SK-N-SH (cell line): Measurements from ENCODE around the gene CEP44. TPM values are rescaled to one million over a fixed set of nuclear protein-coding genes. Genes with fewer than 3 reads are reported as not detected.

Experiments
- CTCF ChIA-PET: fragments of 300-600, 350-600 bp; formaldehyde crosslinking; extraction: SDS; loops from one replicate; lab custom pipeline; 2021; lab: Yijun Ruan, JAX
- POLR2A ChIA-PET: fragments of 350-600 bp; sonication (Branson Sonifier 250); formaldehyde crosslinking; extraction: SDS; loops from one replicate; lab custom pipeline; 2020; ENCODE audit warnings: antibody characterized with exemption, inconsistent platforms; lab: Yijun Ruan, JAX
- DNase-seq: peaks from one replicate; pipeline ENCODE4 v3.0.0; 2012
- H2AFZ ChIP-seq: fragments of 200-600 bp; sonication (generic); 2 replicates; pipeline ENCODE4 v1.8.1; 2016; ENCODE audit warnings: antibody characterized with exemption, mild to moderate bottlenecking, low read depth
- H3F3A ChIP-seq: fragments of 200-600 bp; sonication (generic); replicated peaks from 2 replicates; pipeline ENCODE3; 2016; ENCODE audit warnings: antibody characterized with exemption, mild to moderate bottlenecking; ENCODE audit not compliant: insufficient read depth
- H3K27ac ChIP-seq, 2 experiments: fragments of 200-500 bp in 1 of 2; fragments of 200-600 bp in 1 of 2; sonication (Bioruptor generic) in 1 of 2; sonication (generic), shearing (Covaris generic) in 1 of 2; 2 replicates each; pipeline versions ENCODE4 v1.5.1 to v1.6.1; 2014 to 2016; ENCODE audit warnings: low read depth in 2 of 2, inconsistent platforms in 1 of 2, low read length in 1 of 2, mild to moderate bottlenecking in 1 of 2, mixed read lengths in 1 of 2
- H3K27me3 ChIP-seq: fragments of 200-600 bp; sonication (generic), shearing (Covaris generic); 2 replicates; pipeline ENCODE4 v1.6.1; 2016; ENCODE audit warnings: mixed run types; ENCODE audit not compliant: insufficient read depth
- H3K36me3 ChIP-seq, 2 experiments: fragments of 200-500 bp in 1 of 2; fragments of 200-600 bp in 1 of 2; sonication (Bioruptor generic) in 1 of 2; sonication (generic) in 1 of 2; replicated peaks in 1 of 2; 2 replicates each; pipeline versions ENCODE3 to v1.5.1; 2014 to 2016; ENCODE audit warnings: low read length in 1 of 2, mild to moderate bottlenecking in 1 of 2; ENCODE audit not compliant: insufficient read depth in 2 of 2, control insufficient read depth in 1 of 2
- H3K4me1 ChIP-seq, 2 experiments: fragments of 200-500 bp in 1 of 2; fragments of 200-600 bp in 1 of 2; sonication (Bioruptor generic) in 1 of 2; sonication (generic), shearing (Covaris generic) in 1 of 2; 2 replicates each; pipeline versions ENCODE4 v1.5.1 to v1.6.1; 2014 to 2016; ENCODE audit warnings: low read depth in 1 of 2, low read length in 1 of 2, mixed run types in 1 of 2; ENCODE audit not compliant: insufficient read depth in 2 of 2, control insufficient read depth in 1 of 2
- H3K4me2 ChIP-seq: fragments of 200-600 bp; sonication (generic), shearing (Covaris generic); 2 replicates; pipeline ENCODE4 v1.6.1; 2017; ENCODE audit warnings: mixed run types
- H3K4me3 ChIP-seq, 2 experiments: fragments of 200-500 bp in 1 of 2; fragments of 200-600 bp in 1 of 2; sonication (Bioruptor generic) in 1 of 2; sonication (generic), shearing (Covaris generic) in 1 of 2; 2 replicates each; pipeline versions ENCODE4 v1.5.1 to v1.8.1; 2014 to 2016; ENCODE audit warnings: low read depth in 2 of 2, inconsistent platforms in 1 of 2, low read length in 1 of 2, mild to moderate bottlenecking in 1 of 2, mixed read lengths in 1 of 2, moderate library complexity in 1 of 2
- H3K79me2 ChIP-seq: fragments of 200-600 bp; sonication (generic); 2 replicates; pipeline ENCODE4 v1.8.1; 2017; ENCODE audit warnings: mild to moderate bottlenecking; ENCODE audit not compliant: insufficient read depth
- H3K9ac ChIP-seq: fragments of 200-600 bp; sonication (generic); 2 replicates; pipeline ENCODE4 v1.6.1; 2017; ENCODE audit warnings: mixed run types
- H3K9me2 ChIP-seq: fragments of 200-600 bp; sonication (generic); 2 replicates; pipeline ENCODE4 v1.6.1; 2017; ENCODE audit warnings: mixed run types
- H3K9me3 ChIP-seq: fragments of 200-600 bp; sonication (generic); 2 replicates; pipeline ENCODE4 v1.6.1; 2017; ENCODE audit warnings: mixed run types, mild to moderate bottlenecking, moderate library complexity
- H4K20me1 ChIP-seq: fragments of 200-600 bp; sonication (generic); 2 replicates; pipeline ENCODE4 v1.6.1; 2017; ENCODE audit warnings: mild to moderate bottlenecking, mixed run types; ENCODE audit not compliant: insufficient read depth
- CHD2 ChIP-seq: fragments of 150-350 bp; IDR thresholded peaks from 2 replicates; pipeline ENCODE4 v1.6.1; 2018; ENCODE audit warnings: low read length; ENCODE audit not compliant: partially characterized antibody
- EP300 ChIP-seq, 2 experiments: IDR thresholded peaks; 2 replicates each; pipeline versions ENCODE4 v1.4.0 to v1.6.1; 2012; ENCODE audit warnings: borderline replicate concordance in 1 of 2, low read depth in 1 of 2, low read length in 1 of 2
- EZH2phosphoT487 ChIP-seq: fragments of 200-600 bp; sonication (generic); IDR thresholded peaks from 2 replicates; pipeline ENCODE4 v1.6.1; 2017; ENCODE audit warnings: low read depth, mixed run types, mild to moderate bottlenecking, antibody characterized with exemption, moderate library complexity, borderline replicate concordance
- FOSL2 ChIP-seq: IDR thresholded peaks from 2 replicates; pipeline ENCODE4 v1.4.0; 2012; ENCODE audit warnings: low read depth, mild to moderate bottlenecking, moderate library complexity, borderline replicate concordance
- FOXM1 ChIP-seq: IDR thresholded peaks from 2 replicates; pipeline ENCODE4 v1.4.0; 2012; ENCODE audit warnings: low read depth, mild to moderate bottlenecking
- GABPA ChIP-seq: IDR thresholded peaks from 2 replicates; pipeline ENCODE4 v1.4.0; 2012; ENCODE audit warnings: low read depth, mild to moderate bottlenecking
- GATA2 ChIP-seq: sonication (generic); formaldehyde crosslinking; IDR thresholded peaks from 2 replicates; pipeline ENCODE4 v1.5.0; 2020; ENCODE audit warnings: mild to moderate bottlenecking, missing genetic modification reagents
- JUND ChIP-seq: IDR thresholded peaks from 2 replicates; pipeline ENCODE4 v1.4.0; 2012
- MXI1 ChIP-seq: IDR thresholded peaks from 2 replicates; pipeline ENCODE4 v1.6.1; 2012; ENCODE audit warnings: mild to moderate bottlenecking, low read depth, low read length, improper control_type of control experiment
- NRF1 ChIP-seq: IDR thresholded peaks from 2 replicates; pipeline ENCODE4 v1.6.1; 2012; ENCODE audit warnings: low read depth, mild to moderate bottlenecking, low read length
- POLR2AphosphoS5 ChIP-seq: IDR thresholded peaks from 2 replicates; pipeline ENCODE4 v1.6.1; 2012; ENCODE audit warnings: low read depth, low read length
- RCOR1 ChIP-seq: fragments of 150-350 bp; IDR thresholded peaks from 2 replicates; pipeline ENCODE4 v1.6.1; 2017; ENCODE audit warnings: antibody characterized with exemption, low read length
- RFX5 ChIP-seq: IDR thresholded peaks from 2 replicates; pipeline ENCODE4 v1.6.1; 2012; ENCODE audit warnings: mild to moderate bottlenecking, improper control_type of control experiment, low read length
- RXRA ChIP-seq: IDR thresholded peaks from 2 replicates; pipeline ENCODE4 v1.4.0; 2012; ENCODE audit warnings: low read depth, mild to moderate bottlenecking, borderline replicate concordance
- SIN3A ChIP-seq: IDR thresholded peaks from 2 replicates; pipeline ENCODE4 v1.6.1; 2012; ENCODE audit warnings: low read depth, mild to moderate bottlenecking, low read length, moderate library complexity, borderline replicate concordance
- TAF1 ChIP-seq: IDR thresholded peaks from 2 replicates; pipeline ENCODE4 v1.6.1; 2012; ENCODE audit warnings: low read depth, mild to moderate bottlenecking, low read length, moderate library complexity, borderline replicate concordance
- TCF12 ChIP-seq: IDR thresholded peaks from 2 replicates; pipeline ENCODE4 v1.4.0; 2012
- YY1 ChIP-seq: IDR thresholded peaks from 2 replicates; pipeline ENCODE4 v1.4.0; 2012; ENCODE audit warnings: low read depth, mild to moderate bottlenecking
- WGBS: methylation state at CpG from one replicate; pipeline ENCODE4 v1.1.6; 2017; ENCODE audit warnings: low lambda C conversion rate; 5-methylcytosine and 5-hydroxymethylcytosine counted together
- polyA plus RNA-seq, 3 experiments: library from polyadenylated mRNA; depleted of rRNA; stranded (reverse); fragments of >200 nt; gene quantifications; 2 replicates each; pipeline ENCODE4 v1.2.3, GENCODE V29; 2012
- TF ChIP-seq, protein P1 (sequence below): IDR thresholded peaks from 2 replicates; pipeline ENCODE4 v1.4.0; 2012; ENCODE audit warnings: low read depth, borderline replicate concordance
- TF ChIP-seq, protein P2 (sequence below): IDR thresholded peaks from 2 replicates; pipeline ENCODE4; 2012
- TF ChIP-seq, protein P3 (sequence below): IDR thresholded peaks from 2 replicates; pipeline ENCODE4 v1.4.0; 2012; ENCODE audit warnings: low read depth, borderline replicate concordance
- TF ChIP-seq, protein P4 (sequence below): fragments of 150-350 bp; IDR thresholded peaks from 2 replicates; pipeline ENCODE4 v1.6.1; 2016; ENCODE audit warnings: mild to moderate bottlenecking, low read depth, low read length
- TF ChIP-seq, protein P5 (sequence below): fragments of 200-600 bp; sonication (generic); IDR thresholded peaks from 2 replicates; pipeline ENCODE4 v1.6.1; 2017; ENCODE audit warnings: antibody characterized with exemption, mild to moderate bottlenecking, moderate library complexity

The CEP44 gene
- polyA plus RNA-seq, 1 of the 3 experiments (the other 2 are of a cell fraction) = 3.8 TPM

DNA sequence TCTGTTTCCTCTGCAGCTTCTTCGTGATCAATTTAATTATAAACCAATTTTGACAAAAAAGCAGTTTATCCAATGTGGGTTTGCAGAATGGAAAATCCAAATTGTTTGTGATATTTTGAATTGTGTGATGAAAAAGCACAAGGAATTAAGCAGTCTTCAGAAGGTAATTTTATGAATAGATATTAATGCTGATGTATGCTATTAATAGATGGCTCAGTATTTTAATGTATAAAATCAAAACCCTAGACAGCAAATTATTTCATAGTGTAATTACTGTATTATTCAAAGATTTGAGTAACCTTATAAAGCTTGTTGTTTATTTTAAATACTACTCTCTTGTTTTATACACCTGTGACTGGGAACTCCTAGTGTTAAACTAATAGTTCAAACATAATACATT lies 20.0 kb downstream of the CEP44 start:
- TF ChIP-seq JUND (no peak), POLR2AphosphoS5 (no peak), TCF12 (no peak), CHD2 (no peak), YY1 (no peak), SIN3A (no peak), MXI1 (no peak), TAF1 (no peak), FOXM1 (no peak), GABPA (no peak), NRF1 (no peak), RXRA (no peak), RCOR1 (no peak)
- TF ChIP-seq, protein P1, sequence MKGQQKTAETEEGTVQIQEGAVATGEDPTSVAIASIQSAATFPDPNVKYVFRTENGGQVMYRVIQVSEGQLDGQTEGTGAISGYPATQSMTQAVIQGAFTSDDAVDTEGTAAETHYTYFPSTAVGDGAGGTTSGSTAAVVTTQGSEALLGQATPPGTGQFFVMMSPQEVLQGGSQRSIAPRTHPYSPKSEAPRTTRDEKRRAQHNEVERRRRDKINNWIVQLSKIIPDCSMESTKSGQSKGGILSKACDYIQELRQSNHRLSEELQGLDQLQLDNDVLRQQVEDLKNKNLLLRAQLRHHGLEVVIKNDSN = no peak
- TF ChIP-seq, protein P2, sequence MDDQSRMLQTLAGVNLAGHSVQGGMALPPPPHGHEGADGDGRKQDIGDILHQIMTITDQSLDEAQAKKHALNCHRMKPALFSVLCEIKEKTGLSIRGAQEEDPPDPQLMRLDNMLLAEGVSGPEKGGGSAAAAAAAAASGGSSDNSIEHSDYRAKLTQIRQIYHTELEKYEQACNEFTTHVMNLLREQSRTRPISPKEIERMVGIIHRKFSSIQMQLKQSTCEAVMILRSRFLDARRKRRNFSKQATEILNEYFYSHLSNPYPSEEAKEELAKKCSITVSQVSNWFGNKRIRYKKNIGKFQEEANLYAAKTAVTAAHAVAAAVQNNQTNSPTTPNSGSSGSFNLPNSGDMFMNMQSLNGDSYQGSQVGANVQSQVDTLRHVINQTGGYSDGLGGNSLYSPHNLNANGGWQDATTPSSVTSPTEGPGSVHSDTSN = no peak
- no peak overlapping the region for H3K4me2 ChIP-seq
- H3K27me3 ChIP-seq = no peaks in the 10 kb centered on the region
- no peaks in the 10 kb centered on the region for H3K9me3 ChIP-seq
- no peak overlapping the region for H2AFZ ChIP-seq
- POLR2A ChIA-PET = no interaction called here
- no peaks in the 10 kb centered on the region for H4K20me1 ChIP-seq
- CTCF ChIA-PET = interaction anchor here (1.2 to 1.7 kb wide), 2 partner anchors 17 to 62 kb away, joined by 4 read pairs; no protein-coding TSS in a partner anchor
- H3F3A ChIP-seq = no peaks in the 10 kb centered on the region
- no peak overlapping the region for H3K4me3 ChIP-seq
- peak overlapping the region in 1 of 2 experiments; percentile 28; a peak in 1 of 4 replicates for H3K27ac ChIP-seq
- H3K4me1 ChIP-seq = peaks cover 0 to 2% of the 10 kb centered on the region in 2 experiments; a peak in 2 of 4 replicates
- no peak overlapping the region for H3K9ac ChIP-seq
- peaks cover 45 to 57% of the 10 kb centered on the region in 2 experiments for H3K36me3 ChIP-seq
- H3K79me2 ChIP-seq = no peaks in the 10 kb centered on the region
- WGBS = 97% methylated on average over 1 of the region's 1 CpG
- DNase-seq = no peak
- no peaks in the 10 kb centered on the region for H3K9me2 ChIP-seq

DNA sequence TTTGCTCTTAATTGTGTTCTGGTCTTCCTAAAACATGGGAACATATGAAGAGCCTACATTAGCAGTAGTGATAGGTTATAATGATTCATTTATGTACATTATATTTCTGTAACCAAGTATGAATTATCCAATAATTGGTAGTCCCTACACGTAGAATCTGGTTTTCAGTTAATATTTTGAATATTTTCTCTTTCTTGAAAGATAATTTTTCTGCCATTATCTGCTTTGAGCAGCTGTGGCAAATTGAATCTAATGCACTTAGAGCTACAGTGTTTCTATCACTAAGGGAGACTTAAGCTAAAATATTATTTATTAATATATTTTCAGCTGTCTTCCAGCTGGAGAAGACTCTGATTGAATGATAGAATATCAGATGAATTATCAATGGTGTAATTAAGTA lies 21.0 kb downstream of the CEP44 start:
- Histone ChIP-seq H3K9me2 (no peaks in the 10 kb centered on the region), H3K27me3 (no peaks in the 10 kb centered on the region), H3K36me3 (peaks cover 40 to 56% of the 10 kb centered on the region in 2 experiments), H3K27ac (peak overlapping the region in 1 of 2 experiments; percentile 65; a peak in 2 of 4 replicates), H3K4me2 (no peak overlapping the region), H3K4me1 (peaks cover 0 to 2% of the 10 kb centered on the region in 2 experiments; a peak in 2 of 4 replicates), H3F3A (no peaks in the 10 kb centered on the region), H2AFZ (no peak overlapping the region), H4K20me1 (no peaks in the 10 kb centered on the region), H3K9ac (no peak overlapping the region), H3K9me3 (no peaks in the 10 kb centered on the region), H3K4me3 (no peak overlapping the region), H3K79me2 (no peaks in the 10 kb centered on the region)
- ChIA-PET CTCF (interaction anchor here (0.9 to 1.7 kb wide), 3 partner anchors 16 to 82 kb away, joined by 3 to 4 read pairs (median 4); no protein-coding TSS in a partner anchor), POLR2A (no interaction called here)
- 80% methylated on average over 1 of the region's 1 CpG for WGBS
- DNase-seq = no peak
- TF ChIP-seq EZH2phosphoT487 (no peak), YY1 (no peak), FOXM1 (no peak), EP300 (IDR thresholded peaks at IDR 0.05; ENCODE audit: borderline replicate concordance in 1 of 2, low read depth in 1 of 2, low read length in 1 of 2) (peak in 1 of 2 experiments; percentile 56; a peak in 1 of 4 replicates), GATA2 (CRISPR knock-in tag) (peak; percentile 44; the same call in 1 of the 2 replicates), JUND (no peak), FOSL2 (no peak), RFX5 (no peak)
- TF ChIP-seq, protein P3, sequence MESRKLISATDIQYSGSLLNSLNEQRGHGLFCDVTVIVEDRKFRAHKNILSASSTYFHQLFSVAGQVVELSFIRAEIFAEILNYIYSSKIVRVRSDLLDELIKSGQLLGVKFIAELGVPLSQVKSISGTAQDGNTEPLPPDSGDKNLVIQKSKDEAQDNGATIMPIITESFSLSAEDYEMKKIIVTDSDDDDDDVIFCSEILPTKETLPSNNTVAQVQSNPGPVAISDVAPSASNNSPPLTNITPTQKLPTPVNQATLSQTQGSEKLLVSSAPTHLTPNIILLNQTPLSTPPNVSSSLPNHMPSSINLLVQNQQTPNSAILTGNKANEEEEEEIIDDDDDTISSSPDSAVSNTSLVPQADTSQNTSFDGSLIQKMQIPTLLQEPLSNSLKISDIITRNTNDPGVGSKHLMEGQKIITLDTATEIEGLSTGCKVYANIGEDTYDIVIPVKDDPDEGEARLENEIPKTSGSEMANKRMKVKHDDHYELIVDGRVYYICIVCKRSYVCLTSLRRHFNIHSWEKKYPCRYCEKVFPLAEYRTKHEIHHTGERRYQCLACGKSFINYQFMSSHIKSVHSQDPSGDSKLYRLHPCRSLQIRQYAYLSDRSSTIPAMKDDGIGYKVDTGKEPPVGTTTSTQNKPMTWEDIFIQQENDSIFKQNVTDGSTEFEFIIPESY = no peak
- TF ChIP-seq, protein P4, sequence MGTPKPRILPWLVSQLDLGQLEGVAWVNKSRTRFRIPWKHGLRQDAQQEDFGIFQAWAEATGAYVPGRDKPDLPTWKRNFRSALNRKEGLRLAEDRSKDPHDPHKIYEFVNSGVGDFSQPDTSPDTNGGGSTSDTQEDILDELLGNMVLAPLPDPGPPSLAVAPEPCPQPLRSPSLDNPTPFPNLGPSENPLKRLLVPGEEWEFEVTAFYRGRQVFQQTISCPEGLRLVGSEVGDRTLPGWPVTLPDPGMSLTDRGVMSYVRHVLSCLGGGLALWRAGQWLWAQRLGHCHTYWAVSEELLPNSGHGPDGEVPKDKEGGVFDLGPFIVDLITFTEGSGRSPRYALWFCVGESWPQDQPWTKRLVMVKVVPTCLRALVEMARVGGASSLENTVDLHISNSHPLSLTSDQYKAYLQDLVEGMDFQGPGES = no peak
- TF ChIP-seq, protein P5, sequence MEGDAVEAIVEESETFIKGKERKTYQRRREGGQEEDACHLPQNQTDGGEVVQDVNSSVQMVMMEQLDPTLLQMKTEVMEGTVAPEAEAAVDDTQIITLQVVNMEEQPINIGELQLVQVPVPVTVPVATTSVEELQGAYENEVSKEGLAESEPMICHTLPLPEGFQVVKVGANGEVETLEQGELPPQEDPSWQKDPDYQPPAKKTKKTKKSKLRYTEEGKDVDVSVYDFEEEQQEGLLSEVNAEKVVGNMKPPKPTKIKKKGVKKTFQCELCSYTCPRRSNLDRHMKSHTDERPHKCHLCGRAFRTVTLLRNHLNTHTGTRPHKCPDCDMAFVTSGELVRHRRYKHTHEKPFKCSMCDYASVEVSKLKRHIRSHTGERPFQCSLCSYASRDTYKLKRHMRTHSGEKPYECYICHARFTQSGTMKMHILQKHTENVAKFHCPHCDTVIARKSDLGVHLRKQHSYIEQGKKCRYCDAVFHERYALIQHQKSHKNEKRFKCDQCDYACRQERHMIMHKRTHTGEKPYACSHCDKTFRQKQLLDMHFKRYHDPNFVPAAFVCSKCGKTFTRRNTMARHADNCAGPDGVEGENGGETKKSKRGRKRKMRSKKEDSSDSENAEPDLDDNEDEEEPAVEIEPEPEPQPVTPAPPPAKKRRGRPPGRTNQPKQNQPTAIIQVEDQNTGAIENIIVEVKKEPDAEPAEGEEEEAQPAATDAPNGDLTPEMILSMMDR = no peak
